MM.1S (cell line): ENCODE measurements around the gene RAB14.

Experiments
- DNase-seq: peaks from one replicate; pipeline ENCODE4 v3.0.0-alpha.2; 2015
- H2AFZ ChIP-seq: fragments of 300-600 bp; sonication (generic); 2 replicates; pipeline ENCODE4 v1.6.0; 2016; ENCODE audit warnings: antibody characterized with exemption, low read length
- H3F3A ChIP-seq: fragments of 300-600 bp; sonication (generic); 2 replicates; pipeline ENCODE4 v1.6.1; 2016; ENCODE audit warnings: mild to moderate bottlenecking, antibody characterized with exemption, low read length, moderate library complexity, mixed read lengths; ENCODE audit not compliant: insufficient read depth
- H3K27ac ChIP-seq: fragments of 300-600 bp; sonication (generic); 2 replicates; pipeline ENCODE4 v1.5.1; 2016; ENCODE audit warnings: mild to moderate bottlenecking, low read length
- H3K27me3 ChIP-seq: fragments of 300-600 bp; sonication (generic); replicated peaks from 2 replicates; pipeline ENCODE4 v1.6.0; 2016; ENCODE audit warnings: low read length; ENCODE audit not compliant: insufficient read depth
- H3K36me3 ChIP-seq: fragments of 300-600 bp; sonication (generic); replicated peaks from 2 replicates; pipeline ENCODE4 v1.6.1; 2016; ENCODE audit warnings: mild to moderate bottlenecking, low read length, mixed read lengths; ENCODE audit not compliant: insufficient read depth
- H3K4me1 ChIP-seq: fragments of 300-600 bp; sonication (generic); 2 replicates; pipeline ENCODE4 v1.6.1; 2016; ENCODE audit warnings: low read length, mixed read lengths
- H3K4me2 ChIP-seq: fragments of 300-600 bp; sonication (generic); 2 replicates; pipeline ENCODE4 v1.6.0; 2016; ENCODE audit warnings: low read depth, low read length
- H3K4me3 ChIP-seq: fragments of 300-600 bp; sonication (generic); 2 replicates; pipeline ENCODE4 v1.5.1; 2016; ENCODE audit warnings: low read length, mixed read lengths
- H3K79me2 ChIP-seq: fragments of 300-600 bp; sonication (generic); 2 replicates; pipeline ENCODE4 v1.6.1; 2016; ENCODE audit warnings: mixed run types, low read length, mixed read lengths
- H3K9ac ChIP-seq: fragments of 300-600 bp; sonication (generic); 2 replicates; pipeline ENCODE4 v1.6.1; 2016; ENCODE audit warnings: low read length, mixed read lengths
- H3K9me2 ChIP-seq: fragments of 300-600 bp; sonication (generic); replicated peaks from 2 replicates; pipeline ENCODE4 v1.6.1; 2016; ENCODE audit warnings: mild to moderate bottlenecking, low read length, mixed read lengths; ENCODE audit not compliant: insufficient read depth
- H3K9me3 ChIP-seq: fragments of 300-600 bp; sonication (generic); replicated peaks from 2 replicates; pipeline ENCODE4 v1.6.1; 2016; ENCODE audit warnings: mild to moderate bottlenecking, low read length, mixed read lengths; ENCODE audit not compliant: insufficient read depth
- H4K20me1 ChIP-seq: fragments of 300-600 bp; sonication (generic); 2 replicates; pipeline ENCODE4 v1.6.1; 2016; ENCODE audit warnings: mild to moderate bottlenecking, low read length, moderate library complexity, mixed read lengths; ENCODE audit not compliant: insufficient read depth
- EZH2 ChIP-seq: fragments of 300-600 bp; sonication (generic); optimal IDR thresholded peaks from 2 replicates; pipeline ENCODE3; 2017; ENCODE audit warnings: low read depth, mild to moderate bottlenecking, antibody characterized with exemption, low read length, mixed read lengths
- EZH2phosphoT487 ChIP-seq: fragments of 300-600 bp; sonication (generic); IDR thresholded peaks from 2 replicates; pipeline ENCODE4 v1.6.1; 2018; ENCODE audit warnings: antibody characterized with exemption, low read length
- TF ChIP-seq, protein P1 (sequence below): fragments of 300-600 bp; sonication (generic); IDR thresholded peaks from 2 replicates; pipeline ENCODE4 v1.5.1; 2016; ENCODE audit warnings: antibody characterized with exemption, low read length, mixed read lengths

RAB14 gene

GRCh38 chr9:121235512-121235911 lies 33.8 kb upstream of the RAB14 start:
- DNase-seq = no peak
- no peak overlapping the region for H3K27ac ChIP-seq
- H3F3A ChIP-seq = no peaks in the 10 kb centered on the region
- no peak overlapping the region for H3K4me2 ChIP-seq
- no peaks in the 10 kb centered on the region for H4K20me1 ChIP-seq
- no peak for TF ChIP-seq EZH2phosphoT487
- TF ChIP-seq, protein P1, sequence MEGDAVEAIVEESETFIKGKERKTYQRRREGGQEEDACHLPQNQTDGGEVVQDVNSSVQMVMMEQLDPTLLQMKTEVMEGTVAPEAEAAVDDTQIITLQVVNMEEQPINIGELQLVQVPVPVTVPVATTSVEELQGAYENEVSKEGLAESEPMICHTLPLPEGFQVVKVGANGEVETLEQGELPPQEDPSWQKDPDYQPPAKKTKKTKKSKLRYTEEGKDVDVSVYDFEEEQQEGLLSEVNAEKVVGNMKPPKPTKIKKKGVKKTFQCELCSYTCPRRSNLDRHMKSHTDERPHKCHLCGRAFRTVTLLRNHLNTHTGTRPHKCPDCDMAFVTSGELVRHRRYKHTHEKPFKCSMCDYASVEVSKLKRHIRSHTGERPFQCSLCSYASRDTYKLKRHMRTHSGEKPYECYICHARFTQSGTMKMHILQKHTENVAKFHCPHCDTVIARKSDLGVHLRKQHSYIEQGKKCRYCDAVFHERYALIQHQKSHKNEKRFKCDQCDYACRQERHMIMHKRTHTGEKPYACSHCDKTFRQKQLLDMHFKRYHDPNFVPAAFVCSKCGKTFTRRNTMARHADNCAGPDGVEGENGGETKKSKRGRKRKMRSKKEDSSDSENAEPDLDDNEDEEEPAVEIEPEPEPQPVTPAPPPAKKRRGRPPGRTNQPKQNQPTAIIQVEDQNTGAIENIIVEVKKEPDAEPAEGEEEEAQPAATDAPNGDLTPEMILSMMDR = no peak
- no peak for TF ChIP-seq EZH2
- H3K4me1 ChIP-seq = no peaks in the 10 kb centered on the region
- no peaks in the 10 kb centered on the region for H3K36me3 ChIP-seq
- no peaks in the 10 kb centered on the region for H3K79me2 ChIP-seq
- H2AFZ ChIP-seq = no peak overlapping the region
- H3K9me2 ChIP-seq = no peaks in the 10 kb centered on the region
- no peaks in the 10 kb centered on the region for H3K9me3 ChIP-seq
- no peak overlapping the region for H3K9ac ChIP-seq
- no peak overlapping the region for H3K4me3 ChIP-seq
- no peaks in the 10 kb centered on the region for H3K27me3 ChIP-seq

GRCh38 chr9:121234832-121235161 lies 33.1 kb upstream of the RAB14 start:
- Histone ChIP-seq H2AFZ (no peak overlapping the region), H3K27me3 (no peaks in the 10 kb centered on the region), H3K36me3 (no peaks in the 10 kb centered on the region), H3K79me2 (no peaks in the 10 kb centered on the region), H4K20me1 (no peaks in the 10 kb centered on the region), H3K4me3 (no peak overlapping the region), H3F3A (no peaks in the 10 kb centered on the region), H3K27ac (no peak overlapping the region), H3K4me1 (no peaks in the 10 kb centered on the region), H3K9me3 (no peaks in the 10 kb centered on the region), H3K4me2 (no peak overlapping the region), H3K9me2 (no peaks in the 10 kb centered on the region), H3K9ac (no peak overlapping the region)
- DNase-seq = no peak
- no peak for TF ChIP-seq EZH2
- no peak for TF ChIP-seq EZH2phosphoT487
- TF ChIP-seq, protein P1 = no peak

DNA sequence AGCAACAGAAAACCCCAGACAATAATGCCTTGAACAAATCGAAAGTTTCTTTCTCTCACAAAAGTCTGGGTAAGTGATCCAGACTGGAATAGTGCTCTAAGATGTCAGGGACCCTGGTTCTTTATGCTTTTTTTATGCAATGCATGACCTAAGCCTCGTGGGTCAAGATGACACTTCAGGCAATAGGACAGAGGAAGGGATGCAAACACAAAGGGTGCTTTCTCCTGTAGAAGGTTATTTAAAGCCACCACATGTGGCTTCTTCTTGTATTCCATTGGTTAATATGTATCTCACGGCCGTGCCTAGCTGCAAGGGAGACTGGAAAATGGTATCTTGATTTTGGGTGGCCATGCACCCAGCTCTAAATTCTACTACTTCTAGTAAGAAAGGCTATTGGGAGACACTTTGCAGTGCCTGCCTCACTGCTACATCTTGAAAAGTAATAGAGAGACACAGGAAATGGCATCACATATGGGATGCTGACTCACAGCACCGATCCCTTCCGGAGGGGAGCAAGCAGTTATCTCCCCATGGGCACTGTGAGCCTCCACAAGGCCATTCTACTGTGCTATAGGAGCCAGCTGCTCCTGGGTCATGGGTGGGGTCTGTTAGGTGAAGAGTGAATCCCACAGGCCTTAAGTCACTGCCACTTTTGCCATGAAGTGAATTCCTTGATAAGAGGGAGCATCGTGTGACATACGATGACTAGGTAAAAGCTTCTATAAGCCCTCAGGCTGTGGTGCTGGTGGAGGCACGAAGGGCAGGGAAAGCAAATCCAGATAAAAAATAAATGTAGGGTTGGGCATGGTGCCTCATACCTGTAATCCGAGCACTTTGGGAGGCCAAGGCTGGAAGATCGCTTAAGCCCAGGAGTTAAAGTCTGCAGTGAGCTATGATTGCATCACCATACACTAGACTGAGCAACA lies 32.5 kb upstream of the RAB14 start:
- no peak for TF ChIP-seq EZH2
- Histone ChIP-seq H3K9me3 (no peaks in the 10 kb centered on the region), H3K36me3 (no peaks in the 10 kb centered on the region), H3K27me3 (no peaks in the 10 kb centered on the region), H3K4me2 (no peak overlapping the region), H3K27ac (no peak overlapping the region), H2AFZ (no peak overlapping the region), H3K4me1 (no peaks in the 10 kb centered on the region), H3K79me2 (no peaks in the 10 kb centered on the region), H3F3A (no peaks in the 10 kb centered on the region), H3K4me3 (no peak overlapping the region), H3K9ac (no peak overlapping the region), H4K20me1 (no peaks in the 10 kb centered on the region), H3K9me2 (no peaks in the 10 kb centered on the region)
- DNase-seq = no peak

DNA sequence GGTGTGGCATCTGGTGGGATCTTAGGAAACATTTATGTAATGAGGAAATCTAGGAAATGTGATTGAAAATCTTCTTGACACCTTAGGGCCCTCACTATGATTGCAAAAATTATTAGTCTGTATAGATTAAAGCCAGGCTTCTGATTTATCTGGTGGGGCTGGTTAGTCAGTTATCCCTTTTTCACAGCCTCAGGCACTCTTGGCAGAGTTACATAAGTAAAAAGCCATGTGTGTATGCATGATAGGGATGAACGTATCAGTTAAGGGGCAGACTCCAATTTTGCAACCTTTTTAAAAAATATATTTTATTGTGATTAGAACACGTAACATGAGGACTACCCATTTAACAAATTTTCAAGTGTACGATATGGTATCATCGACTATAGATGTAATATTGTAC lies 30.6 kb upstream of the RAB14 start:
- no peak overlapping the region for H3K4me3 ChIP-seq
- no peaks in the 10 kb centered on the region for H3K9me2 ChIP-seq
- H4K20me1 ChIP-seq = no peaks in the 10 kb centered on the region
- DNase-seq = no peak
- no peak overlapping the region for H3K9ac ChIP-seq
- no peaks in the 10 kb centered on the region for H3K36me3 ChIP-seq
- no peak overlapping the region for H2AFZ ChIP-seq
- H3K4me1 ChIP-seq = no peaks in the 10 kb centered on the region
- H3K27me3 ChIP-seq = no peaks in the 10 kb centered on the region
- H3K9me3 ChIP-seq = no peaks in the 10 kb centered on the region
- no peak for TF ChIP-seq EZH2
- TF ChIP-seq EZH2phosphoT487 = no peak
- TF ChIP-seq, protein P1 = no peak
- H3F3A ChIP-seq = no peaks in the 10 kb centered on the region
- no peak overlapping the region for H3K4me2 ChIP-seq
- no peak overlapping the region for H3K27ac ChIP-seq
- H3K79me2 ChIP-seq = no peaks in the 10 kb centered on the region
